ENCODE measurements around the gene DCST2.
A peak's percentile ranks its signal among the peaks of the same experiment; 100 is the strongest.

Gene DCST2

GRCh38 chr1:155057788-155058211 is 24.2 kb upstream of the DCST2 start:
- TF ChIP-seq CTCF (IDR thresholded peaks at IDR 0.05), result no peak

GRCh38 chr1:155057104-155057503 is 23.5 kb upstream of the DCST2 start:
- TF ChIP-seq CTCF (IDR thresholded peaks at IDR 0.05), result no peak

- no peak for TF ChIP-seq CTCF (IDR thresholded peaks at IDR 0.05)
Measured at GRCh38 chr1:155053531-155054105, 20.0 kb upstream of the DCST2 start.

- peak; percentile 69 for TF ChIP-seq CTCF (IDR thresholded peaks at IDR 0.05)
Measured at GRCh38 chr1:155052439-155053395, 19.1 kb upstream of the DCST2 start.

GRCh38 chr1:155051777-155052398 is 18.3 kb upstream of the DCST2 start:
- no peak for TF ChIP-seq CTCF (IDR thresholded peaks at IDR 0.05)

- TF ChIP-seq CTCF (IDR thresholded peaks at IDR 0.05), result no peak
Measured at GRCh38 chr1:155051342-155051776, 17.8 kb upstream of the DCST2 start.

GRCh38 chr1:155050560-155051341 is 17.2 kb upstream of the DCST2 start, which contains the start of gene ADAM15:
TSS of gene ADAM15 (plus strand) at chr1:155051316. CDS start at chr1:155051387, 71 bp downstream.
- TF ChIP-seq CTCF (IDR thresholded peaks at IDR 0.05), result peak; percentile 99

Measured in LNCAP (cell line).